HG03575 (cell line): ENCODE results near the gene GLUD2.

ENCODE experiments used
- ATAC-seq: cut with Tn5 transposase; IDR thresholded peaks from one replicate; pipeline ENCODE4 v1.9.1; 2021; ENCODE audit not compliant: unreplicated experiment, insufficient number of reproducible peaks, low FRiP score; ENCODE audit errors: extremely low read depth

The GLUD2 gene

GRCh38 chrX:121085612-121086010 is 38.2 kb downstream of the GLUD2 start:
- no peak for ATAC-seq

GRCh38 chrX:121093011-121093410 is 45.6 kb downstream of the GLUD2 start:
- ATAC-seq, result no peak
